ENCODE measurements around the gene BRAF. TPM values are rescaled to one million over a fixed set of nuclear protein-coding genes. Genes with fewer than 3 reads are reported as not detected.

Gene BRAF
- total and polyA plus RNA-seq, 7 experiments from 2014 or later, result 11.2 to 58.7 (median 48.3) TPM

DNA sequence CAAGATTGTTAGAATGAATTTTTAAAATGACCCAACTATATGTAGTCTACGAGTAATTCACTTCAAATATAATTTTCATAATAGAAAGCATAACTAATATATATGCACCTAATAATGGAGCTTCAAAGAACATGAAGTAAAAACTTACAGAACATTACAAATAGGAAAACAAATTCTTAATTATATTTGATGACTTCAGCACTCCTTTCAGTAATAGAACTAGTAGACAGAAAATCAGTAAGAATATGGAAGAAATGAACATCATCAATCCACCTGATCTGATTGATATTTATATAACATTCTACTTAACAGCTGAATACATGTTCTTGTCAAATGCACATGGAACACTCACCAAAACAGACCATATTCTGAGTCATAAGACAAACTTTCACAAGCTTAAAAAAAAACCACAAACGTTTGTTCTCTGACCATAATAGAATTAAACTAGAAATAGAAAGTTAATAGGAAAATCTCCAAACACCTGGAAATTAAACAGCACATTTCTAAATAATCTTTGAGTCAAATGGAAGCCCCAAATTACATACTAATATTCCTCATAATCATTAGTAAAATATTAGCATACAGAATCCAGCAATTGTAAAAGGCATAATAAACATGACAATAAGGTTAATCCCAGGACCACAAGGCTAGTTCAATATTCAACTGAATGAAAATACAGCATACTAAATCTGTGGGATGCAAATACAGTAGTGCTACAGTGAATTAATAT lies 48.0 kb downstream of the BRAF start:
- H3K27me3 ChIP-seq (ENCODE audit: control insufficient read depth in 2 of 2, insufficient read depth in 2 of 2, low read length in 2 of 2), result no peaks in the 10 kb centered on the region
- H3K4me1 ChIP-seq (ENCODE audit: control insufficient read depth in 2 of 2, insufficient read depth in 2 of 2, low read length in 2 of 2), result peaks cover 3 to 6% of the 10 kb centered on the region in 2 donors
- CTCF ChIA-PET, result no interaction called here
- no peak for DNase-seq
- Mint-ChIP-seq H3K27me3 (no peaks in the 10 kb centered on the region), H3K27ac (no peak overlapping the region), H3K4me3 (peak overlapping the region in 2 of 10 donors; percentile 26 to 27), H3K4me1 (peaks cover 24 to 77% (median 54%) of the 10 kb centered on the region in 7 donors), H3K9me3 (peaks cover 0 to 9% (median 0%) of the 10 kb centered on the region in 11 donors), H3K36me3 (peaks cover 9 to 36% (median 19%) of the 10 kb centered on the region in 5 donors)
- H3K36me3 ChIP-seq (ENCODE audit: control insufficient read depth in 2 of 3, insufficient read depth in 3 of 3, low read length in 3 of 3), result no peaks in the 10 kb centered on the region
- no peaks in the 10 kb centered on the region for H3K9me3 ChIP-seq (ENCODE audit: control insufficient read depth in 2 of 3, low read length in 3 of 3)
- no peak for ATAC-seq
- POLR2A ChIA-PET, result no interaction called here
- H3K4me3 ChIP-seq (ENCODE audit: low read length), result no peak overlapping the region
- intact Hi-C loops (cut with micrococcal nuclease), result no loop called here
- no peak overlapping the region for H3K27ac ChIP-seq (ENCODE audit: low read depth, low read length)

DNA sequence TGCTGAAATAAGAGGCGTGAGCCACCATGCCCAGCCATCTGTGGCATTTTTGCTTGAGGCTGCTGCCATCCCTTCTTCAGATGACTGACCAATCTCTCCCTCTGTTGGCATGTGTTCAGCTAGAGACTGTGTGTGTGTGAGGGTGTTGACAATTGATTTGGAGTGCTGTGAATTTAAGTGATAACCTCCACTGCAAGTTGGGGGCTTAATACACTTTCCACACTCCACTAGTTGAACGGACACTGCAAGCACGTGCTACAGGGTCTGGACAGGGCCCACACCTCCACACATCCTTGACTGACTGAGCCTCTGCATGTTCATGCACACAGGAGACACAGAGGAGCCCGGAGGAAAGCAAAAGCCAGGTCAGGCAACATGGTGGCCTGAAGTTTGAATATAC lies 51.3 kb downstream of the BRAF start:
- H3K4me3 Mint-ChIP-seq, result no peak overlapping the region
- Histone ChIP-seq H3K4me3 (ENCODE audit: low read length) (no peak overlapping the region), H3K36me3 (ENCODE audit: control insufficient read depth in 2 of 3, insufficient read depth in 3 of 3, low read length in 3 of 3) (no peaks in the 10 kb centered on the region), H3K9me3 (ENCODE audit: control insufficient read depth in 2 of 3, low read length in 3 of 3) (no peaks in the 10 kb centered on the region), H3K27me3 (ENCODE audit: control insufficient read depth in 2 of 2, insufficient read depth in 2 of 2, low read length in 2 of 2) (no peaks in the 10 kb centered on the region), H3K27ac (ENCODE audit: low read depth, low read length) (no peak overlapping the region), H3K4me1 (ENCODE audit: control insufficient read depth in 2 of 2, insufficient read depth in 2 of 2, low read length in 2 of 2) (peaks cover 3 to 11% of the 10 kb centered on the region in 2 donors)
- H3K27me3 Mint-ChIP-seq, result no peaks in the 10 kb centered on the region
- ChIA-PET CTCF (no interaction called here), POLR2A (no interaction called here)
- peaks cover 13 to 33% (median 16%) of the 10 kb centered on the region in 5 donors for H3K36me3 Mint-ChIP-seq
- intact Hi-C loops (cut with micrococcal nuclease), result no loop called here
- peak overlapping the region in 2 of 9 donors; percentile 14 to 86 for H3K27ac Mint-ChIP-seq
- peaks cover 26 to 86% (median 62%) of the 10 kb centered on the region in 7 donors for H3K4me1 Mint-ChIP-seq
- H3K9me3 Mint-ChIP-seq, result peaks cover 0 to 7% (median 0%) of the 10 kb centered on the region in 11 donors
- DNase-seq, result no peak
- no peak for ATAC-seq

DNA sequence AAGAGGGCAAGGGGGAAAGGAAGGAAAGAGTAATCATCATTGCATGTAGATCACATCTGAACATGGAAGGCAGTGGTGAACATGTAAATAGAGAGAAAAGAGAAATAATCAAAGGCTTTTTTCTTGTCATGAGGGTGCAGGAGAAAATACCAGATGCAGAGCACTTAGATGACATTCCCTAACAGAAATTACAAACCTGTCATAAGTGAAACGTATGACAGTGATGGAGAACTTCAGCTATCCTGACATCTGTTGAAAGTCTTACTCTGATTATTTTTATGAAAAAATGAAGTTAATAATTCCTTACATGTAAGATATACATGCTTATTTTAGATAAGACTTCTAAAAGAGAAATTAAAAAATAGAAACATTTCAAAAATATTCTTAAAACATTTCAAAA lies 54.7 kb downstream of the BRAF start:
- no peaks in the 10 kb centered on the region for H3K27me3 ChIP-seq (ENCODE audit: control insufficient read depth in 2 of 2, insufficient read depth in 2 of 2, low read length in 2 of 2)
- intact Hi-C loops (cut with micrococcal nuclease), result no loop called here
- ChIA-PET POLR2A (no interaction called here), CTCF (no interaction called here)
- no peak overlapping the region for H3K27ac ChIP-seq (ENCODE audit: low read depth, low read length)
- peaks cover 0 to 5% of the 10 kb centered on the region in 2 donors for H3K4me1 ChIP-seq (ENCODE audit: control insufficient read depth in 2 of 2, insufficient read depth in 2 of 2, low read length in 2 of 2)
- Mint-ChIP-seq H3K4me3 (peak overlapping the region in 2 of 10 donors; percentile 24 to 27), H3K27ac (peak overlapping the region in 2 of 9 donors; percentile 1 to 6), H3K4me1 (peaks cover 16 to 75% (median 55%) of the 10 kb centered on the region in 7 donors), H3K36me3 (peaks cover 13 to 25% (median 20%) of the 10 kb centered on the region in 5 donors), H3K9me3 (no peaks in the 10 kb centered on the region), H3K27me3 (no peaks in the 10 kb centered on the region)
- ATAC-seq (no peak), DNase-seq (no peak)
- no peaks in the 10 kb centered on the region for H3K9me3 ChIP-seq (ENCODE audit: control insufficient read depth in 2 of 3, low read length in 3 of 3)
- no peaks in the 10 kb centered on the region for H3K36me3 ChIP-seq (ENCODE audit: control insufficient read depth in 2 of 3, insufficient read depth in 3 of 3, low read length in 3 of 3)
- no peak overlapping the region for H3K4me3 ChIP-seq (ENCODE audit: low read length)

DNA sequence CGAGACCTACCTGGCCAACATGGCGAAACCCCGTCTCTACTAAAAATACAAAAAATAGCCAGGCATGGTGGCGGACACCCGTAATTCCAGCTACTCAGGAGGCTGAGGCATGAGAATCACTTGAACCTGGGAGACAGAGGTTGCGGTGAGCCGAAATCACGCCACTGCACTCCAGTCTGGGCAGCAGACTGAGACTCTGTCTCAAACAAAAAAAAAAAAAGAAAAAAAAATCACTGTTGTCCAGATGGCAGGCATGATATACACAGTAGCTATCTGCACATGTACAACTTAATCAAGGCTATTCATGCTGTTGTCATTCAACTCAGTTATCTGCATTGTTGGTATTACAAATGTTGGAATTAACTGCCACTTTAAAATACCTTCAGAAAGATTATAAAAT lies 55.3 kb downstream of the BRAF start:
- intact Hi-C loops (cut with micrococcal nuclease), result no loop called here
- H3K4me3 ChIP-seq (ENCODE audit: low read length), result no peak overlapping the region
- peak overlapping the region in 2 of 9 donors; percentile 1 to 6 for H3K27ac Mint-ChIP-seq
- H3K36me3 ChIP-seq (ENCODE audit: control insufficient read depth in 2 of 3, insufficient read depth in 3 of 3, low read length in 3 of 3), result no peaks in the 10 kb centered on the region
- ChIA-PET CTCF (no interaction called here), POLR2A (no interaction called here)
- DNase-seq, result no peak
- H3K27ac ChIP-seq (ENCODE audit: low read depth, low read length), result no peak overlapping the region
- H3K27me3 Mint-ChIP-seq, result no peaks in the 10 kb centered on the region
- H3K9me3 Mint-ChIP-seq, result peaks cover 0 to 5% (median under 1%) of the 10 kb centered on the region in 11 donors
- ATAC-seq, result no peak
- peaks cover 16 to 74% (median 59%) of the 10 kb centered on the region in 7 donors for H3K4me1 Mint-ChIP-seq
- H3K9me3 ChIP-seq (ENCODE audit: control insufficient read depth in 2 of 3, low read length in 3 of 3), result no peaks in the 10 kb centered on the region
- H3K4me3 Mint-ChIP-seq, result peak overlapping the region in 1 of 10 donors; percentile 24
- no peaks in the 10 kb centered on the region for H3K27me3 ChIP-seq (ENCODE audit: control insufficient read depth in 2 of 2, insufficient read depth in 2 of 2, low read length in 2 of 2)
- peaks cover 0 to 5% of the 10 kb centered on the region in 2 donors for H3K4me1 ChIP-seq (ENCODE audit: control insufficient read depth in 2 of 2, insufficient read depth in 2 of 2, low read length in 2 of 2)
- peaks cover 12 to 25% (median 23%) of the 10 kb centered on the region in 5 donors for H3K36me3 Mint-ChIP-seq

DNA sequence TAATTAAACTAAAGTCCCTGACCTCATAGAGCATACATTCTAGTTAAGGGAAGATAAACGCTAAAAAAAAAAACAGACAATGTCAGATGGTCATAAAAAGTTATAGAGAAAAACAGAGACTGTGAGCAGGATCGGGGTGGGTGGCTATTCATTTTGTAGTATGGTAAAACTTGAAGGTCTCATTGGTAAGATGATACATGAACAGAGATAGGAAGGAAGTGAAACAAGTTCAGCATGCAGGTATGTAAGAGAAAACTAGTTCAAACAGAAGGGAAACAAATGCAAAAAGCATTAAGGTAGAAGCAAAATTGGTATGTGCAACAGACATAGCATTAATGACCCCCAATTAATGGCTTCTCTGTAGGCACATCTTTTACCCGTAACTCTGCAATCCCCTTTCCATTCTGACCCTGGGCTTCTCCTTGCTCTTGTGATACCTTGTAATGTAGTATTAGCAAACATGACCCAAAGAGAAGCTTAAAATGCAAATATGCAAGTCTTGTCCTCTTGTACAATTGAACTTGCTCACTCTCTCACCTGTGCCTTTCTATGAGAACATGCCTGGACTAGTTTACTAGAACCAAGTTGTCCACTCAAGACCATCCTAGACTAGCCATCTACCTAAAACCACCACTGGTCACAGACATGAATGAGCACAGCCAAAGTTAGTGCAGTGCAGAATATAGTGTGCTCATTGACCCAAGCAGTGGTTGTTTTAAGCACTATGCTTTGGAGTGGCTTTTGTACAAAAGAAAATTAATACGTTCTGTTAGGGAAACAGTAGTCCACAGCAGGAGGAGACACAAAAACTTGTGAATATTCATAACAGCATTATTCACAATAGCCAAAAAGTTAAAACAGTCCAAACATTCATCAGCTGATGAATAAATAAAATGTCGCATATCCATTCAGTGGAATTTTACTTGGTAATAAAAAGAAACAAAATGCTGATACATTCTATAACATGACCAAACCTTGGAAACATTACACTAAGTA lies 57.0 kb downstream of the BRAF start:
- H3K4me3 Mint-ChIP-seq, result peak overlapping the region in 4 of 10 donors; percentile 4 to 35 (median 14)
- ChIA-PET POLR2A (no interaction called here), CTCF (no interaction called here)
- Histone ChIP-seq H3K4me3 (ENCODE audit: low read length) (no peak overlapping the region), H3K36me3 (ENCODE audit: control insufficient read depth in 2 of 3, insufficient read depth in 3 of 3, low read length in 3 of 3) (no peaks in the 10 kb centered on the region), H3K27me3 (ENCODE audit: control insufficient read depth in 2 of 2, insufficient read depth in 2 of 2, low read length in 2 of 2) (no peaks in the 10 kb centered on the region), H3K27ac (ENCODE audit: low read depth, low read length) (no peak overlapping the region), H3K4me1 (ENCODE audit: control insufficient read depth in 2 of 2, insufficient read depth in 2 of 2, low read length in 2 of 2) (peaks cover 0 to 5% of the 10 kb centered on the region in 2 donors), H3K9me3 (ENCODE audit: control insufficient read depth in 2 of 3, low read length in 3 of 3) (no peaks in the 10 kb centered on the region)
- peaks cover 7 to 33% (median 23%) of the 10 kb centered on the region in 5 donors for H3K36me3 Mint-ChIP-seq
- intact Hi-C loops (cut with micrococcal nuclease), result no loop called here
- no peak for ATAC-seq
- no peaks in the 10 kb centered on the region for H3K27me3 Mint-ChIP-seq
- H3K27ac Mint-ChIP-seq, result no peak overlapping the region
- H3K9me3 Mint-ChIP-seq, result peaks cover 0 to 12% (median 4%) of the 10 kb centered on the region in 11 donors
- H3K4me1 Mint-ChIP-seq, result peaks cover 13 to 76% (median 63%) of the 10 kb centered on the region in 7 donors
- no peak for DNase-seq

DNA sequence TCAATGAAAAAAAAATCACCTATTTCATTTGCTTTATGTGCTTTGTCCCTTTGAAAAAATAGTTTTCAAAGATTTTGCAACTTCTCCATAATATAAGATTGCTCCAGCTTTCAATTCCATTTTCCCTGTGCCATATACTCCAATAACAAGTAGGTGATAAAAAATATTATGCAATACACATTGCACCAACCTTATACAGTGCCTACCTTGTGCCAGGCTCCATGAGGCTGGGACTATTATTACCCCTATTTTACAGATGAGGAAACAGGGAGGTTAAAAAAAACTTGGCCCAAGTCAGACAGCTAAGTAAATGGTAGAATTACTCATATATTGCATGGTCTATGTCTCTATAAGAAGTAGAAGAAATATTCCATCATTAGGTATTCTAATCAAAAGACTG lies 57.8 kb downstream of the BRAF start:
- H3K4me1 ChIP-seq (ENCODE audit: control insufficient read depth in 2 of 2, insufficient read depth in 2 of 2, low read length in 2 of 2), result peaks cover 0 to 5% of the 10 kb centered on the region in 2 donors
- H3K27me3 ChIP-seq (ENCODE audit: control insufficient read depth in 2 of 2, insufficient read depth in 2 of 2, low read length in 2 of 2), result no peaks in the 10 kb centered on the region
- no peak overlapping the region for H3K4me3 ChIP-seq (ENCODE audit: low read length)
- Mint-ChIP-seq H3K36me3 (peaks cover 7 to 33% (median 25%) of the 10 kb centered on the region in 5 donors), H3K9me3 (peaks cover 0 to 12% (median 4%) of the 10 kb centered on the region in 11 donors), H3K4me1 (peaks cover 13 to 82% (median 66%) of the 10 kb centered on the region in 7 donors), H3K27me3 (no peaks in the 10 kb centered on the region), H3K4me3 (no peak overlapping the region), H3K27ac (no peak overlapping the region)
- ATAC-seq (no peak), DNase-seq (no peak)
- POLR2A ChIA-PET, result no interaction called here
- no peak overlapping the region for H3K27ac ChIP-seq (ENCODE audit: low read depth, low read length)
- intact Hi-C loops (cut with micrococcal nuclease), result no loop called here
- CTCF ChIA-PET, result no interaction called here
- H3K9me3 ChIP-seq (ENCODE audit: control insufficient read depth in 2 of 3, low read length in 3 of 3), result no peaks in the 10 kb centered on the region
- H3K36me3 ChIP-seq (ENCODE audit: control insufficient read depth in 2 of 3, insufficient read depth in 3 of 3, low read length in 3 of 3), result no peaks in the 10 kb centered on the region
